ENCODE results near the gene LRMDA.
A peak's percentile ranks its signal among the peaks of the same experiment; 100 is the strongest.

The LRMDA gene

GRCh38 chr10:75995720-75996119 lies 564.3 kb downstream of the LRMDA start:
- H3K4me3 ChIP-seq (ENCODE audit: low read length): no peak overlapping the region
- DNase-seq (ENCODE audit: low read depth): peak; percentile 73
- TF ChIP-seq, protein P1, sequence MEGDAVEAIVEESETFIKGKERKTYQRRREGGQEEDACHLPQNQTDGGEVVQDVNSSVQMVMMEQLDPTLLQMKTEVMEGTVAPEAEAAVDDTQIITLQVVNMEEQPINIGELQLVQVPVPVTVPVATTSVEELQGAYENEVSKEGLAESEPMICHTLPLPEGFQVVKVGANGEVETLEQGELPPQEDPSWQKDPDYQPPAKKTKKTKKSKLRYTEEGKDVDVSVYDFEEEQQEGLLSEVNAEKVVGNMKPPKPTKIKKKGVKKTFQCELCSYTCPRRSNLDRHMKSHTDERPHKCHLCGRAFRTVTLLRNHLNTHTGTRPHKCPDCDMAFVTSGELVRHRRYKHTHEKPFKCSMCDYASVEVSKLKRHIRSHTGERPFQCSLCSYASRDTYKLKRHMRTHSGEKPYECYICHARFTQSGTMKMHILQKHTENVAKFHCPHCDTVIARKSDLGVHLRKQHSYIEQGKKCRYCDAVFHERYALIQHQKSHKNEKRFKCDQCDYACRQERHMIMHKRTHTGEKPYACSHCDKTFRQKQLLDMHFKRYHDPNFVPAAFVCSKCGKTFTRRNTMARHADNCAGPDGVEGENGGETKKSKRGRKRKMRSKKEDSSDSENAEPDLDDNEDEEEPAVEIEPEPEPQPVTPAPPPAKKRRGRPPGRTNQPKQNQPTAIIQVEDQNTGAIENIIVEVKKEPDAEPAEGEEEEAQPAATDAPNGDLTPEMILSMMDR (conservative IDR thresholded peaks at IDR 0.05; ENCODE audit: low read depth, low read length): no peak

DNA sequence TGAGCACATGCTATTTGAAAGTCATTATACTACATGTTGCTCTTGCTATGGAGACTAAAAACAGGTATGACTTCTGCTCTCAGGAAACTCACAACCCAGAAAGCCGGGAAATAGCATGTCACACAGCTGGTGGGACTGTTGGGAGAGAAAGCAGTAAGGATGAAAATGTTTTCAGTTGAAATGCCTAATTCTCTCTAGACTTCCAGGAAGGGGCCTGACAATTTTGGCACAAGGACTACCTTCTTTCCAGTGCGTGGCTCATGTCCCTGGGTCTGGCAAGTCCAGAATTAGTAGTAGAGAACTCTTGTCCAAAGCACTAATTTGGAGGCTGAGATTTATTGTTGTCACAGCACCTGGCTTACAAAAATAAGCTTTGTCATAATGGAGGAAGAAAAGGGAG lies 567.6 kb downstream of the LRMDA start:
- TF ChIP-seq, protein P1 (conservative IDR thresholded peaks at IDR 0.05; ENCODE audit: low read depth, low read length): no peak
- H3K4me3 ChIP-seq (ENCODE audit: low read length): no peak overlapping the region
- no peak for DNase-seq (ENCODE audit: low read depth)

- DNase-seq (ENCODE audit: low read depth): no peak
- TF ChIP-seq, protein P1 (conservative IDR thresholded peaks at IDR 0.05; ENCODE audit: low read depth, low read length): no peak
- no peak overlapping the region for H3K4me3 ChIP-seq (ENCODE audit: low read length)
Measured at GRCh38 chr10:75999515-76000209, 568.2 kb downstream of the LRMDA start.

DNA sequence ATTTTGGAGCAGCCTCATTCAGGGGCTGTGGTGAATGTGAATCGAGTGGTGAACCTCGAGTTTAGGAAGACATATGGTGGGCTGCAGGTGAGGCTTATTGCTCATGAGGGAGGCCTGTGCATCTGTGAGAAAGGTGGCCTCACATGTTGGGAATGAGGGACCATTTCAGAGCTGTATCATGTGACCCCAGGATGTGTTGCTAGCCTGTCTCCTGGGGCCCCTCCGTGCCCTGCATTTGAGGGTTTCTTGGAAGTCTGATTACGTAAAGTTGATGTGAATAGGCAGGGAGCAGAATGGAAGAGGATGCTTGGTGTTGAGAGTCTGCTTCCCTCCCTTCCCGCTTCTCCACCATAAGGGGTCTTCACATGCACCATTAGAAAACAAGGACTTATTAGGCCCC lies 569.1 kb downstream of the LRMDA start:
- no peak overlapping the region for H3K4me3 ChIP-seq (ENCODE audit: low read length)
- TF ChIP-seq, protein P1 (conservative IDR thresholded peaks at IDR 0.05; ENCODE audit: low read depth, low read length): no peak
- DNase-seq (ENCODE audit: low read depth): no peak

GRCh38 chr10:76001019-76001418 lies 569.6 kb downstream of the LRMDA start:
- TF ChIP-seq, protein P1 (conservative IDR thresholded peaks at IDR 0.05; ENCODE audit: low read depth, low read length): no peak
- no peak for DNase-seq (ENCODE audit: low read depth)
- no peak overlapping the region for H3K4me3 ChIP-seq (ENCODE audit: low read length)

- no peak for DNase-seq (ENCODE audit: low read depth)
Measured at GRCh38 chr10:76001461-76001860, 570.0 kb downstream of the LRMDA start.

More at GRCh38 chr10:76001461-76001860, 570.0 kb downstream of the LRMDA start:
- TF ChIP-seq, protein P1 (conservative IDR thresholded peaks at IDR 0.05; ENCODE audit: low read depth, low read length): no peak
- H3K4me3 ChIP-seq (ENCODE audit: low read length): no peak overlapping the region
